GM19099 (cell line): ENCODE results near the gene CS.

Experiments used
- POLR2A ChIP-seq: IDR thresholded peaks from 3 replicates; pipeline ENCODE4 v1.6.1; 2011; ENCODE audit warnings: low read depth; ENCODE audit not compliant: insufficient read length; ENCODE audit errors: extremely low read depth

Gene CS

GRCh38 chr12:56258820-56259183 is 41.3 kb downstream of the CS start:
- no peak for TF ChIP-seq POLR2A

GRCh38 chr12:56258068-56258819 is 41.9 kb downstream of the CS start, which contains the start of gene ANKRD52:
ANKRD52 (minus strand) TSS chr12:56258384; CDS start chr12:56258269, 115 bp downstream.
- TF ChIP-seq POLR2A, result peak; percentile 67

GRCh38 chr12:56257491-56258067 is 42.6 kb downstream of the CS start:
- no peak for TF ChIP-seq POLR2A

- TF ChIP-seq POLR2A, result no peak
Observed at GRCh38 chr12:56257071-56257470, 43.1 kb downstream of the CS start.

GRCh38 chr12:56256326-56256960 is 43.7 kb downstream of the CS start:
- no peak for TF ChIP-seq POLR2A

GRCh38 chr12:56255671-56256070 is 44.5 kb downstream of the CS start:
- TF ChIP-seq POLR2A, result no peak

- no peak for TF ChIP-seq POLR2A
Observed at GRCh38 chr12:56253091-56253490, 47.0 kb downstream of the CS start.

GRCh38 chr12:56252649-56253048 is 47.5 kb downstream of the CS start:
- TF ChIP-seq POLR2A, result no peak

GRCh38 chr12:56248711-56249110 is 51.4 kb downstream of the CS start:
- TF ChIP-seq POLR2A, result no peak

GRCh38 chr12:56247923-56248322 is 52.2 kb downstream of the CS start:
- no peak for TF ChIP-seq POLR2A

GRCh38 chr12:56244494-56244893 is 55.6 kb downstream of the CS start:
- no peak for TF ChIP-seq POLR2A

- no peak for TF ChIP-seq POLR2A
Observed at GRCh38 chr12:56243731-56244181, 56.4 kb downstream of the CS start.

GRCh38 chr12:56242986-56243385 is 57.1 kb downstream of the CS start:
- TF ChIP-seq POLR2A, result no peak

GRCh38 chr12:56241424-56242303 is 58.5 kb downstream of the CS start:
- TF ChIP-seq POLR2A, result no peak

- TF ChIP-seq POLR2A, result no peak
Observed at GRCh38 chr12:56237552-56237951, 62.6 kb downstream of the CS start.
